GM12891 (cell line): ENCODE results near the gene PDGFA.

ENCODE experiments used
- DNase-seq: peaks from one replicate; pipeline ENCODE4 v3.0.0; 2011; ENCODE audit warnings: low spot score; ENCODE audit not compliant: insufficient read length
- FAIRE-seq: peaks from 2 replicates; lab custom pipeline; 2011; peaks lifted over from hg19 to GRCh38; lab: Jason Lieb, UNC
- PAX5 ChIP-seq: IDR thresholded peaks from 2 replicates; pipeline ENCODE4 v1.6.1; 2011; ENCODE audit warnings: low read length, moderate library complexity, mild to moderate bottlenecking; ENCODE audit not compliant: insufficient read depth, severe bottlenecking
- POLR2A ChIP-seq: IDR thresholded peaks from 2 replicates; pipeline ENCODE4 v1.6.1; 2011; ENCODE audit warnings: low read depth, low read length, control low read depth
- POLR2AphosphoS5 ChIP-seq: IDR thresholded peaks from 2 replicates; pipeline ENCODE4 v1.6.1; 2011; ENCODE audit warnings: low read depth, low read length, control low read depth
- POU2F2 ChIP-seq: IDR thresholded peaks from 2 replicates; pipeline ENCODE4 v1.6.1; 2011; ENCODE audit warnings: low read depth, mild to moderate bottlenecking, control low read depth, low read length, moderate library complexity
- SPI1 ChIP-seq: IDR thresholded peaks from 2 replicates; pipeline ENCODE4 v1.6.1; 2011; ENCODE audit warnings: low read depth, low read length, control low read depth
- TAF1 ChIP-seq: IDR thresholded peaks from 2 replicates; pipeline ENCODE4 v1.6.1; 2011; ENCODE audit warnings: low read depth, low read length, control low read depth

The PDGFA gene

GRCh38 chr7:455110-455928 is 64.3 kb downstream of the PDGFA start:
- DNase-seq (no peak), FAIRE-seq (no peak)
- no peak for TF ChIP-seq SPI1
- TF ChIP-seq PAX5, result no peak
- no peak for TF ChIP-seq POU2F2
- TF ChIP-seq POLR2A, result no peak
- no peak for TF ChIP-seq POLR2AphosphoS5
- TF ChIP-seq TAF1, result no peak

- DNase-seq, result no peak
- no peak for TF ChIP-seq PAX5
- FAIRE-seq, result no peak
Observed at GRCh38 chr7:454356-455109, 65.1 kb downstream of the PDGFA start.

GRCh38 chr7:453597-454306 is 65.9 kb downstream of the PDGFA start:
- TF ChIP-seq SPI1 (no peak), POU2F2 (no peak), POLR2AphosphoS5 (no peak), TAF1 (no peak), PAX5 (no peak), POLR2A (no peak)
- FAIRE-seq (no peak), DNase-seq (no peak)

- FAIRE-seq (no peak), DNase-seq (no peak)
- TF ChIP-seq POLR2AphosphoS5 (no peak), SPI1 (no peak), TAF1 (no peak), POU2F2 (no peak), POLR2A (no peak), PAX5 (no peak)
Observed at GRCh38 chr7:452791-453455, 66.7 kb downstream of the PDGFA start.

GRCh38 chr7:452226-452751 is 67.4 kb downstream of the PDGFA start:
- TF ChIP-seq POLR2AphosphoS5 (no peak), SPI1 (no peak), POU2F2 (no peak), POLR2A (no peak), TAF1 (no peak), PAX5 (no peak)
- DNase-seq (no peak), FAIRE-seq (no peak)

GRCh38 chr7:451255-452225 is 68.1 kb downstream of the PDGFA start:
- TF ChIP-seq PAX5, result no peak
- DNase-seq (no peak), FAIRE-seq (no peak)

- TF ChIP-seq TAF1, result 0 out of 2 replicates have a peak, but pooled peaks have one; percentile 36
- no peak for TF ChIP-seq POU2F2
- DNase-seq (no peak), FAIRE-seq (no peak)
Observed at GRCh38 chr7:450741-451140, 68.9 kb downstream of the PDGFA start.

GRCh38 chr7:450036-450435 is 69.6 kb downstream of the PDGFA start:
- no peak for DNase-seq
- TF ChIP-seq POLR2A (no peak), TAF1 (no peak), POU2F2 (no peak), POLR2AphosphoS5 (no peak), SPI1 (no peak), PAX5 (no peak)
- no peak for FAIRE-seq

GRCh38 chr7:449324-450019 is 70.2 kb downstream of the PDGFA start:
- DNase-seq (no peak), FAIRE-seq (no peak)
- TF ChIP-seq POLR2AphosphoS5 (no peak), PAX5 (no peak), POLR2A (no peak), TAF1 (no peak), POU2F2 (no peak), SPI1 (no peak)
